HFF-Myc (cell line): ENCODE measurements around the gene LYPD4.
"Not testable (repeated sequence)": the region's sequence is repeated elsewhere in the genome, so short reads cannot be mapped to it uniquely, and the experiment has no call there.

ENCODE experiments used
- DNase-seq: peaks from one replicate; pipeline ENCODE4 v3.0.0-alpha.2; 2011; ENCODE audit warnings: low read depth; ENCODE audit errors: extremely low read depth
- H3K4me3 ChIP-seq: replicated peaks from 2 replicates; pipeline ENCODE4 v1.5.1; 2011; ENCODE audit warnings: low read depth, mild to moderate bottlenecking, control low read depth, low read length
- CTCF ChIP-seq: IDR thresholded peaks from 2 replicates; pipeline ENCODE4 v1.5.1; 2012; ENCODE audit warnings: mild to moderate bottlenecking, low read depth, low read length, control low read depth; ENCODE audit errors: missing control alignments

Gene LYPD4

GRCh38 chr19:41793414-41793727, 51.1 kb downstream of the LYPD4 start:
- TF ChIP-seq CTCF: no peak
- H3K4me3 ChIP-seq: no peak overlapping the region
- DNase-seq: no peak

GRCh38 chr19:41792513-41793413, 51.7 kb downstream of the LYPD4 start:
- DNase-seq: no peak
- no peak overlapping the region for H3K4me3 ChIP-seq
- TF ChIP-seq CTCF: peak; percentile 87

- DNase-seq, H3K4me3 ChIP-seq: not testable (repeated sequence)
Measured at GRCh38 chr19:41789053-41789452, 55.4 kb downstream of the LYPD4 start.

GRCh38 chr19:41788518-41788917, 56.0 kb downstream of the LYPD4 start:
- not testable (repeated sequence) for H3K4me3 ChIP-seq, DNase-seq
